Measurements from ENCODE around the gene GATA5.
"Not testable (repeated sequence)": the region's sequence is repeated elsewhere in the genome, so short reads cannot be mapped to it uniquely, and the experiment has no call there.

Gene GATA5

GRCh38 chr20:62504323-62504722, 28.5 kb upstream of the GATA5 start:
- no peak for DNase-seq

DNA sequence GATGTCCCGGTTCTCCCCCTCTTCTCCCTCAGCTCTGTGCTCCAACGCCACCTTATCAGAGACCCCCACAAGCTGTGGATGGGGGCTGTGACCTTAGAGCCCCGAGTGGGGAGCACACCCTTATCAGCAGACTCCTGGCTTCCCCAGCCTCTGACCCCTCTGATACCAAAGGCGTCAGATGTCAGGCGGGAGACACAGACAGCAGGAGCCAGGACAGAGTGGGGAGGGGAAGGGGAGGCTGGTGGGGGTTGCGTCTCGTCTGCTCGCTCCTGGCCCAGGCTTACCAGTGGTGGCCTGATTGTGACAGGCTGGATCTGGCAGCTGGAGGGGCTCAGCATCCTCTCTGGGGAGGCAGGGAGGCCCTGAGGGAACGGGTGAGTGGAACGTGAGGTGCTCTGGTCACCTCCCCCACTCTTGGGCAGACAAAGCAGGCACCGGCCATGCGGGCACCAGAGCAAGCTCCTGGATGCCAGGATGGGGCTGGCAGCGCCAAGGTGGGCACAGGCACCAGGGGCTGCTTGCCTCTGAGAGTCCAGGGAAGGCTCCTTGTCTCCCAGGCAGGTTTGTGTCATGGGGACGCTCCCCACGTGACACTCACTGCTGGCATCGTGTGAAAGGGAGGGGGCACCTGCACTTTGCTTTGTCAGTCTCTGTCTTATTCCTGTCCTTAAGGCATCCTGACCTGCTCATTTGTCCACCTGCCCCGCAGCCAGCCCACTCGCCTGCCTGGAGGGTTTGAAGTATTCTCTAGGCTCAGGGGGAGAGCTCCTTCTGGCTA, 27.8 kb upstream of the GATA5 start:
- DNase-seq = no peak

GRCh38 chr20:62502496-62503095, 26.8 kb upstream of the GATA5 start:
- DNase-seq = no peak

DNA sequence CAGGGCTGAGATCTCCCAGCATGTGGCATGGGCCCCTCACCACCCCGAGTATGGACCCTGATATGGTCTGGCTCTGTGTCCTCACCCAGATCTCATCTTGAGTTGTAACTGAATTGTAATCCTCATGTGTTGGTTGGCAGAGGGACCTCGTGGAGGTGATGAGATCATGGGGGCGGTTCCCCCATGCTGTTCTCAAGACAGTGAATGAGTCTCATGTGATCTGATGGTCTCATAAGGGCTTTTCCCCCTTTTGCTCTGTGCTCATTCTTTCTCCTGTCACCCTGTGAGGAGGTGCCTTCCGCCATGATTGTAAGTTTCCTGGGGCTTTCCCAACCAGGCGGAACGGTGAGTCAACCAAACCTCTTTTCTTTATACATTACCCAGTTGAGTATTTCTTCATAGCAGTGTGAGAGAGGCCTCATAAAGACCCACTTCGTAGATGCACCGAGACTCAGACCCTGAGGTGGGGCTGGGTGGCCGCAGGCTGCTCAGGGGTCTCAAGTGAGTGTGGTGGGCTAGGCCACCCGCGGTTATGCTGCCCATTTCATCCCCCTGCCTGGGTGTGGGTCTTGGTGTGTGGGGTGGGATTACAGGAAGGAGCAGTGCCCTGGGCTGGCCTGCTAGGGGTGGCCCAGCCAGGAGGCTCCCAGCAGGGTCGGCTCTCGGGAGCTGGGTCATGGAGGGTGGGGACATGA, 26.2 kb upstream of the GATA5 start:
- DNase-seq = no peak

DNA sequence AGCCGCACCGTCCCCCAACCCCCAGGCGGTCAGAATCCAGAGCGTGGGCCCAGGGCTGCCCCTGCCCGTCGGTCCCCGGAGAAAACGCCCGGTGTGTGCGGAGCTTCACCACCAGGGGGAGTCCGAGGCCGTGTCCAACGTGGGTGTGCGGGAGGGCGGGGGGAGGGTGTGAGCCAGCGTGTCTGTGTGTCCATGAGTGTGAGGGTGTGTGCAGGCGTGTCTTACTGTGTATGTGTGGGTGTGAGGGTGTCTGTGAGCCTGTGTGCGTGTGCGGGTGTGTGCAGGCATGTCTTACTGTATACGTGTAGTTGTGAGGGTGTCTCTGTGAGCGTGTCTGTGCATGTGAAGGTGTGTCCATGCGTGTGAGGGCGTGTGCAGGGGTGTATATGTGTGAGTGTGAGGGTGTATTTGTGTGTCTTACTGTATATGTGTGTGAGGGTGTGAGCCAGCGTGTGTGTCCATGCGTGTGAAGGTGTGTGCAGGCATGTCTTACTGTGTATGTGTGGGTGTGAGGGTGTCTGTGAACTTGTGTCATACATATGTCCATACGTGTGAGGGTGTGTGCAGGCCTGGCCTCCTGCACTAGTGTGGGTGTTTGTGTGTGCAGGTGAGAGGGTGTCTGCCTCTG, 24.6 kb upstream of the GATA5 start:
- DNase-seq = no peak

GRCh38 chr20:62499758-62500236, 24.0 kb upstream of the GATA5 start:
- DNase-seq = no peak

DNA sequence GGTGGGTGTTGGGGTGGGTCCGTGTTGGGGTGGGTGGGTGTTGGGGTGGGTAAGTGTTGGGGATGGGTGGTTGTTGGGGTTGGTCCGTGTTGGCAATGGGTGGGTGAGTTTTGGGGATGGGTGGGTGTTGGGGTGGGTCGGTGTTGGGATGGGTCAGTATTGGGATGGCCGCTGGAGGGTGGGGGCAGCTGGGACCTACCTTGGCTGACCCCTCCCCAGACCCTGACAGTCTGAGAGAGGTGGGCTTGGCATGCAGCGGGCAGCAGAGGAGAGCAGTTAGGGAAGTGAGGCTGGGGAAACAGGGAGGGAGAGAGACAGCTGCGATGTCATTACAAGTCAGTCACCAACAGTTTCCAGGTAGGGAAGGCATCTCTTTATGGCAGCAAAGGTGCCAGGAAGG, 23.1 kb upstream of the GATA5 start:
- DNase-seq = no peak

DNA sequence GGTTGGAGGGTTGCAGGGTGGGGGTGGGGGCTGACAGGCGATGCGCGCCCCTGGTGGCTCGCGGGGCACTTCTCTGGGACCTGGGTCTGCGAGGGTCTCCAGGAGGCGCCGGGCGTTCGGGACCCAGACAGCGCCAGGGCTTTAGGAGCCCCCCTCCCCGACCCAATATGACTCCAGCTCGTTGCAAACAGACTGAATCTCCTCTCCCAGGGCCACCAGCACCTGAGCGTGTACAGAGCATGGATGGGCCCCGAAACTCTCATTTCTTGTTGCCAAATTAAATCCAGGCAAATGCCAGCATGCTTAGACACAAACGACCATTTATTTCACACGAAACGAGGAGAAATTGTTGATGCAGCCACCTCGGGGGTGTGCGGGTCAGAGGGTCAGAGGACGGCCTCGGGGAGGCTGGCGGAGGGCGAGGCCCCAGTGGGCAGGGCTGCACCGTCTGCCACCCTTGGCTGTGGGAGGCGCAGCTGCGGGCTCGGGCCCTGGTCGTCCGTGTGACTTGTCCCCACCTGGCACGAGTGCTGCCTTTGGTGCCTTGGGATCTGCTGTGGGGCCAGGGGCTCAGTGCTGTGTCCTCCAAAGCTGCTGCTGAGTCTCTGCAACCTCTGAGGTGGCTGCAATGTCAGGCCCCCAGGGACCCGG, 20.9 kb upstream of the GATA5 start:
- DNase-seq = peak; percentile 30

DNA sequence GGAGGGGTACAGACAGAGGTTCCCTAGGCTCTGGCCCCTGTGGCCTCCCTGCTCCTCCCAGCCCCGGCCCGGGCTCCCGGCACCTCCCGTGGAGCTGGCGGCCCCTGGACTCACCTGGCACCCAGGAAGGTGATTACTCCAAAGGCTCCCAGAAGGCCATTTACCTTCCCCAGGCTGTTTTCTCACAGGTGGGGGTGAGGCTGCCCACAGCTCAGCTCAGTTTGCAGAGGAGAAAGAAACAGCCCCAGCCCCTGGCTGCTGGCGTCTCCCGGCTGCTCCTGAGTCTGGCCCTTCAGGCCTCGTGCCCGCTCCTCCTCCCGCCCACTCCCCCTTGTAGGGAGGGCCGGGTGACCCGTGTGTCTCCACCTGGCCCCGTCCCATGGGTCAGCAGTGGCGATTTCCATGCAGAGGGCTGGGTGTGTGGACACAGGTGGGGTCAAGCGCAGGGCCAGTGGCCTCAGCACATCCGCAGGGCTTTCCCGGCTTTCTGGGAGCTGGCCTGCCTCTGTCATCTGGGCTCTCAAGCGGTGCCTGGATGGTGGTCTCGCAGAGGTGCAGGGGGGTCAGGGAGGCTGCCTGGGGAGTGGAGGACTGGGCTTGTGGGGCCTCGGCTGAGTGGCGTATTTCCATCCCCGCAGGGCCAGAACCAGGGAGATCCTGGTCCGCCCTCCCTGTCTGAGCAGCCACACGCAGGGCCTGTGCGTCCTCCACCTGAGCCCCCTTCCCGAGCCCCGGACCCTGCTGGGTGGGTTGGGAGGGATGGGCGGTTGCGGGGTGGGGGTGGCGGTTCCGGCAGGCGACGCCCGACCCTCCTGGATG, 20.2 kb upstream of the GATA5 start:
- no peak for DNase-seq

- DNase-seq = no peak
Observed at GRCh38 chr20:62494980-62495748, 19.4 kb upstream of the GATA5 start.

DNA sequence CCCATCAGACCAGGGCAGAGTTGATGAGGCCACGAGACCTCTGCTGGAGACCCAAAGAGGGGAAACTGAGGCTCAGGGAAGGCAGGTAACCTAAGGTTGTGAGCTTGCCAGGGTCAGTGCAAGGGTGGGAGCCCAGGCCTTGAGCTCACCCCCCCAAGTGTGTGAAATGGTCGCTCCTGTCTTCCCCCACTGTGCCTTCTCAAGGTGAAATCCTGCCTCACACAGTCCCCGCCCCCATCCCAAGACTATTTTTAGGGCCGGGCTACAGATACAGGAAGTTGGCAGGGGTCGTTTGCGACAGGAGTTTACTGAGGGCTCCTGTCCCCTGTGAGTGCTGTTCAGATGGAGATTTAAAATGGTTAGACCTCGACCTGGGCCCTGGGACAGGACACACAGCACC, 18.7 kb upstream of the GATA5 start:
- no peak for DNase-seq

DNA sequence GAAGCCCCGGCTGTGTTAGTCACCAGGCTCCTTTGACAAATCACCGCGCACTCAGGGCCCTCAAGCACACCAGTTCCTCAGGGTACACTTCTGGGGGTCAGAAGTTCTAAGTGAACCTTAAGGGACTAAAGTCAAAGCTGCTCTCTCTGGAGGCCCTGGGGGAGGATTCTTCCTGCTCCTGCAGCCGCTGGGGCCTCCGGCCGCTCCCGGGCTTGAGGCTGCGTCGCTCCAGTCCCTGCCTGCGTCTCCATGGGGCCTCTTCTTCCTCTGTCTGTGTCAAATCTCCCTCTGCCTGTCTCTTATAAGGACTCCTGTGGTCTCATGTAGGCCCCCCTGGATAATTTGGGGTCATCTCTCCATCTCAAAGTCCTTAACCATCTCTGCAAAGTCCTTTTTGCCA, 18.1 kb upstream of the GATA5 start:
- DNase-seq = no peak

- DNase-seq = no peak
Observed at GRCh38 chr20:62493253-62493885, 17.6 kb upstream of the GATA5 start.

DNA sequence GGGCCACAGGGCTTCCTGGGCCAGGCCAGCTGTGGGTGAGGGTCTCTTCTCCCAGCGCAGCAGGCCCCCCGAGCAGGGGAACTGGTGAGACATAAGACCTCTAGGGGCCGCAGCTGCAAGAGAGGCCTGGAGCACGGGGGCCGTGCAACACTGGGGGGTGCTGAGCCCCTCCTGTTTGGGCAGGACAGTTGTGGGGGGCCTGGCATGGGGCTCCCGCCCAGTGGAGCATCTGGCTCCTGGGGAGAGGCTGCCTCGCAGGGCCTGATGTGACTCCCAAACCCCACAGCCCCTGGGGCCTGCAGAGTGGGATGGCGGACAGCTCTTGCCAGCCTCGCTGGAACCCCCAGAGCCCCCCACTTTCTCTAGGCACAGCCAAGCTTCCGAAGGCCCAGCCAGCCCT, 16.9 kb upstream of the GATA5 start:
- no peak for DNase-seq

DNA sequence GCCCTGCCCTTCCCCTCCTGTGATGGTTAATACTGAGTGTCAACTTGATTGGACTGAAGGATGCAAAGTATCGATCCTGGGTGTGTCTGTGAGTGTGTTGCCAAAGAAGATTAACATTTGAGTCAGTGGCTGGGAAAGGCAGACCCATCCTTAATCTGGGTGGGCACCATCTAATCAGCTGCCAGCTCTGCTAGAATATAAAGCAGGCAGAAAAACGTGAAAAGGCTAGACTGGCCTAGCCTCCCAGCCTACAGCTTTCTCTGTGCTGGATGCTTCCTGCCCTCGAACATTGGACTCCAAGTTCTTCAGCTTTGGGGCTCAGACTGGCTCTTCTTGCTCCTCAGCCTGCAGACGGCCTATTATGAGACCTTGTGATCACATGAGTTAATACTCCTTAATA, 15.0 kb upstream of the GATA5 start:
- not testable (repeated sequence) for DNase-seq

DNA sequence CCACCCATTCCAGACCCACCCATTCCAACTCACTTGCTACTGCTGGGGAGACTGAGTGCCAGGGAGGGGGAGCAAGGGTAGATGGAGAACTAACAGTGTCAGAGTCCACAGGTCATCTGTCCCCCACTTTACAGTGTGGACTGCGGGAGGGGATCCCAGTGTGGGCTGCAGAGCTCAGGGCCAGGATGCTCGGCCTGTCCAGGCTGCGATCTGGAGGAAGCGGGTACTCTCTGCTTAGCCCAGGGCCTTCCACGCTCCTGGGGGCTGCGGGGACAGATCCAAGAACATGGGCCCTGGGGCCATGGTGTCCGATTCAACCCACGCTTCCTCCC, 14.1 kb upstream of the GATA5 start:
- no peak for DNase-seq

DNA sequence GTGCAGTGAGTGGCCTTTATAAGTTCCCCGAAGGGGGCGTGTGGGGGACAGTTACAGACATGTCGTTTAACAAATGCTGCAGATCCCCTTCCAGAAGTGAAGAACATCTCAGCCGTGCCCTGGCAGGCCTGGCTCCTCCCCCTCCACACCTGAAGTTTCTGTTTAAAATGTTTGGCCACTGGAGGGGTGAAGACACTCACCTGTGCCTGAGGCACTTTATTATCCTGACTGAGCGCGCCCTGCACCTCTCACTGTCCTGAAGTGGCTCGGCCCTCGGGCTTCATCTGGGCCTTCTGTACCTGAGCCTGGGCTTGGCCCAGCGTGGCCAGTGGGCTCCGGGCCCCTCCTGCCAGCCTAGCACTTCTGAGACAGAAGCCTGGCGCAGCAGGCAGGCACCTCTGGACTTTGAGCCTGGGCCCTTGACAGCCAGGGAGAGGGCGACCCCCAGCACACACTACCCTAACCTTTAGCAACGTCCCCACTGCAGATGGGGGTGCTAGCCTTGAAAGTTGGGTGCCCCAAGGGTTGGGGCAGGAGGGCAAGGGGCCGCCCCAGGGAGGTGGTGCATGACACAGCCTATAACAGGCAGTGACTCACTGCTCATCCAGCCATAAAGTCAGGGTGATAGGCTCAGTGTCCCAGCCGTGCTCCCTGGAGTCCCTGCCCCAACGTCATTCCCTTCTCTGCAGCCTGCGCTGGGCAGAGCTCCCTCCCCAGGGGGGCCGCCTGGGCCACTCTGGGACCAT, 13.6 kb upstream of the GATA5 start:
- no peak for DNase-seq

- DNase-seq = no peak
Observed at GRCh38 chr20:62488470-62488869, 12.7 kb upstream of the GATA5 start.

GRCh38 chr20:62487561-62488354, 12.0 kb upstream of the GATA5 start:
- DNase-seq = no peak
